Gastroesophageal sphincter (tissue), 4 donors: Measurements from ENCODE around the gene SHLD1. TPM values are rescaled to one million over a fixed set of nuclear protein-coding genes. Genes with fewer than 3 reads are reported as not detected.

Experiments
- ATAC-seq: fragments of 150-250 bp; one replicate; pipeline ENCODE4 v1.9.1; 2016; ENCODE audit warnings: mild to moderate bottlenecking, moderate library complexity
- H3K27ac ChIP-seq, 4 donors: fragments of 200-600 bp; sonication (generic) in 3 of 4; 1 replicate in 3 of 4; 2 replicates in 1 of 4; pipeline ENCODE4 v1.5.1; 2016 to 2019
- H3K27me3 ChIP-seq: fragments of 200-600 bp; sonication (generic); one replicate; pipeline ENCODE4 v1.5.1; 2019
- H3K36me3 ChIP-seq, 2 donors: fragments of 200-600 bp; sonication (generic); one replicate each; pipeline ENCODE4 v1.5.1; 2019; ENCODE audit warnings: control low read depth in 1 of 2
- H3K4me1 ChIP-seq, 3 donors: fragments of 200-600 bp; sonication (generic); 1 replicate in 2 of 3; 2 replicates in 1 of 3; pipeline ENCODE4 v1.5.1; 2016 to 2019; ENCODE audit warnings: control low read depth in 2 of 3
- H3K4me3 ChIP-seq, 2 donors: fragments of 200-600 bp; sonication (generic); one replicate each; pipeline ENCODE4 v1.5.1; 2019; ENCODE audit warnings: mild to moderate bottlenecking in 1 of 2, moderate library complexity in 1 of 2
- H3K9me3 ChIP-seq, 3 donors: fragments of 200-600 bp; sonication (generic); one replicate each; pipeline ENCODE4 v1.5.1; 2017 to 2019; ENCODE audit warnings: control low read depth in 2 of 3
- EP300 ChIP-seq: sonication (generic); formaldehyde crosslinking; IDR thresholded peaks from one replicate; pipeline ENCODE4 v1.6.1; 2017; ENCODE audit warnings: antibody characterized with exemption, mild to moderate bottlenecking
- POLR2A ChIP-seq, 2 donors: fragments of 450-650 bp; IDR thresholded peaks; one replicate each; pipeline ENCODE4 v1.6.1; 2017; ENCODE audit warnings: antibody characterized with exemption in 2 of 2, mild to moderate bottlenecking in 2 of 2, moderate library complexity in 1 of 2
- POLR2AphosphoS5 ChIP-seq: sonication (generic); formaldehyde crosslinking; IDR thresholded peaks from one replicate; pipeline ENCODE4 v1.6.1; 2017; ENCODE audit warnings: antibody characterized with exemption
- WGBS, 2 donors: methylation state at CpG; one replicate each; pipeline ENCODE4 v1.1.5; 2018; ENCODE audit warnings: low coverage in 1 of 2; 5-methylcytosine and 5-hydroxymethylcytosine counted together
- small RNA-seq, 4 donors: library from RNA; depleted of rRNA; stranded (forward); fragments of <200 nt; gene quantifications; one replicate each; pipeline ENCODE3, GENCODE V24; 2016
- total RNA-seq, 4 donors: library from RNA; depleted of rRNA; stranded (reverse); fragments of >200 nt; gene quantifications; one replicate each; pipeline ENCODE4 v1.1.0, GENCODE V29; 2016
- TF ChIP-seq, protein P1 (sequence below), 4 experiments: fragments of 200-600 bp in 2 of 4; fragments of 450-650 bp in 2 of 4; sonication (generic) in 1 of 4; IDR thresholded peaks; one replicate each; pipeline ENCODE4 v1.5.1; 2017 to 2019; ENCODE audit warnings: antibody characterized with exemption in 4 of 4, mild to moderate bottlenecking in 2 of 4, moderate library complexity in 2 of 4

Gene SHLD1
- total RNA-seq, 4 donors from 2014 or later: 0.93 to 3.3 (median 2.1) TPM

DNA sequence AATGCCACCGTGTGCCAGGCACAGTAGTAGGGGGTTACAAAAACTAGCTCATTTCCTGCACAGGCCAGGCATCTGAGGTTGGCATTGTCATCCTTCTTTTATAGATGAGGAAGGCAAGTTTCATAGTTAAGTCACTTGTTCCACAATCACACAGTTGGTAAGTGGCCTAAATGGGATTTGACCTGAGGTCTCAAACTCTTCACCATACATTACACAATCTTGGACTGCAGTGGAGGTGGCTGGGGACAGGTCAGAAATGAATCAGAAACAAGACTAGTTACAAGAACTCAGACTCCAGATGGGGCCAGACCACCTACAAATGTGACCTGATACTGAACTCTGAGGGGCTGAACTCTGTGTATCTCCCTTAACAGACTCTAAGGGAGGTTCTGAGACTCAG lies 150.7 kb downstream of the SHLD1 start:
- no peaks in the 10 kb centered on the region for H3K9me3 ChIP-seq
- no peaks in the 10 kb centered on the region for H3K36me3 ChIP-seq
- 50 to 73% methylated on average over 1 of the region's 1 CpG for WGBS, 2 donors
- H3K27ac ChIP-seq: no peak overlapping the region
- H3K27me3 ChIP-seq: peaks cover 6% of the 10 kb centered on the region
- H3K4me3 ChIP-seq: no peak overlapping the region
- no peaks in the 10 kb centered on the region for H3K4me1 ChIP-seq
- TF ChIP-seq EP300: no peak
- TF ChIP-seq POLR2A (IDR thresholded peaks at IDR 0.05): no peak
- TF ChIP-seq, protein P1, sequence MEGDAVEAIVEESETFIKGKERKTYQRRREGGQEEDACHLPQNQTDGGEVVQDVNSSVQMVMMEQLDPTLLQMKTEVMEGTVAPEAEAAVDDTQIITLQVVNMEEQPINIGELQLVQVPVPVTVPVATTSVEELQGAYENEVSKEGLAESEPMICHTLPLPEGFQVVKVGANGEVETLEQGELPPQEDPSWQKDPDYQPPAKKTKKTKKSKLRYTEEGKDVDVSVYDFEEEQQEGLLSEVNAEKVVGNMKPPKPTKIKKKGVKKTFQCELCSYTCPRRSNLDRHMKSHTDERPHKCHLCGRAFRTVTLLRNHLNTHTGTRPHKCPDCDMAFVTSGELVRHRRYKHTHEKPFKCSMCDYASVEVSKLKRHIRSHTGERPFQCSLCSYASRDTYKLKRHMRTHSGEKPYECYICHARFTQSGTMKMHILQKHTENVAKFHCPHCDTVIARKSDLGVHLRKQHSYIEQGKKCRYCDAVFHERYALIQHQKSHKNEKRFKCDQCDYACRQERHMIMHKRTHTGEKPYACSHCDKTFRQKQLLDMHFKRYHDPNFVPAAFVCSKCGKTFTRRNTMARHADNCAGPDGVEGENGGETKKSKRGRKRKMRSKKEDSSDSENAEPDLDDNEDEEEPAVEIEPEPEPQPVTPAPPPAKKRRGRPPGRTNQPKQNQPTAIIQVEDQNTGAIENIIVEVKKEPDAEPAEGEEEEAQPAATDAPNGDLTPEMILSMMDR (IDR thresholded peaks at IDR 0.05): no peak
- no peak for TF ChIP-seq POLR2AphosphoS5
- ATAC-seq: no peak

DNA sequence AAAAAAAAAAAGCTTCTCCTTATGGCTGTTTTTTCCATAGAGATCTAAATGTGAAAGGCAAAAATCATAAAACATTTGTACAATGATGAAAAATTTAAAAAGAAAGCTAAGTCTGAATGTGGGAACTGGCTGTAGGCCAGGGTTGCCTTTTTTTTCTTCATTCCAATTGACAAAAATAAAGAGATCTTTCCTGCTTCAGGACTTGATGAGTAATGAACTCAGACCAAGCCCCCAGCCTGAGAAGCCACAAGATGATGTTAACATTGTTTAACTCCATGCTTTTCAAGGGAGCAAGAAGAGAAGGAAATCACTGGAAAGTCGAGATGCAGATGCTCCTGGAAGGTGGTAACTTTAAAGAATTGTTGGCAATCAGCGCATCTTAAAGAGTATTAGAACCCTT lies 158.8 kb downstream of the SHLD1 start:
- H3K9me3 ChIP-seq: no peaks in the 10 kb centered on the region
- peaks cover 63% of the 10 kb centered on the region for H3K27me3 ChIP-seq
- no peaks in the 10 kb centered on the region for H3K36me3 ChIP-seq
- H3K4me1 ChIP-seq: peaks cover 0 to 11% (median 4%) of the 10 kb centered on the region in 3 donors
- WGBS, 2 donors: 65 to 78% methylated on average over 2 of the region's 2 CpGs
- no peak overlapping the region for H3K4me3 ChIP-seq
- H3K27ac ChIP-seq: no peak overlapping the region
- TF ChIP-seq, protein P1 (IDR thresholded peaks at IDR 0.05): no peak
- TF ChIP-seq POLR2A (IDR thresholded peaks at IDR 0.05): no peak
- TF ChIP-seq EP300: no peak
- no peak for TF ChIP-seq POLR2AphosphoS5
- ATAC-seq: no peak

DNA sequence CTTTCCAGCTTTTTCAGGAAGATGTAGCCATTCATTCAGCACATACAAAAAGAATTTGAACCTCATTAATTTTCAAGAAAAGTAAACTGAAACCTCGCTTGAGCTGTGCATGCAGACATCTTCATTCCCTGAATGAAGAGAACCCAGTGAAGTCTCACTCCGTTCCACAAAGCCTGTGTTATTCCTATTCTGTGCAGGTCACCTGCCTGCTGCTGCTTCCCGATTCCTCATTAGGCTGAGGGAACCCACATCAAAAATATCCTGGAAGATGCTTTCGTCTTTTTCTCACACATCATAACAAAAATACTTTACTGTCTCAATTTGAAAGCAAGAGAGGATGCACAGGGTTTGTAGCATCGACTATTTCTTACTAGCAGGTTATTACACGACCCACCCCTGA lies 160.0 kb downstream of the SHLD1 start:
- TF ChIP-seq, protein P1 (IDR thresholded peaks at IDR 0.05): no peak
- no peak for TF ChIP-seq POLR2AphosphoS5
- TF ChIP-seq POLR2A (IDR thresholded peaks at IDR 0.05): no peak
- no peak for TF ChIP-seq EP300
- Histone ChIP-seq H3K4me3 (no peak overlapping the region), H3K27me3 (peaks cover 73% of the 10 kb centered on the region), H3K36me3 (no peaks in the 10 kb centered on the region), H3K4me1 (peaks cover 0 to 11% (median 4%) of the 10 kb centered on the region in 3 donors), H3K9me3 (no peaks in the 10 kb centered on the region), H3K27ac (no peak overlapping the region)
- ATAC-seq: no peak
- WGBS, 2 donors: 46 to 60% methylated on average over 6 of the region's 6 CpGs

DNA sequence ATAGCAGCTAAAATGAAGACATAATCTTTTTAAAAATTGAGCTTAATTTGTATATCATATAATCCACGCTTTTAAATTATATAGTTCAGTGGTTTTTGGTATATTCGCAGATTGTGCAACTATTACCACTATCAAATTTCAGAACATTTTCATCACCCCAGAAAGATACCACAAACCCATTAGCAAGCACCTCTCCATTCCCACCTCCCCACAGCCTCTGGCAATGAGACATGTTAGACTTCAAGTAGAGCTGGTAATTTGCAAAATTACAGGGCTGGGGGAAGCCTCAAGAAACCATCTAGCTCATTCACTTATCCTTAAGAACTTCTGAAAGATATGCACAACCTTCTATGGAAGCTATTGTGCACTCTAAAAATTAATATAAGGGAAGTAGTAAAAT lies 163.0 kb downstream of the SHLD1 start:
- H3K27ac ChIP-seq: no peak overlapping the region
- no peaks in the 10 kb centered on the region for H3K9me3 ChIP-seq
- H3K4me3 ChIP-seq: no peak overlapping the region
- no peaks in the 10 kb centered on the region for H3K36me3 ChIP-seq
- ATAC-seq: no peak
- 86 to 100% methylated on average over 2 of the region's 2 CpGs for WGBS, 2 donors
- TF ChIP-seq EP300 (no peak), POLR2AphosphoS5 (no peak), POLR2A (IDR thresholded peaks at IDR 0.05) (no peak)
- TF ChIP-seq, protein P1 (IDR thresholded peaks at IDR 0.05): no peak
- H3K4me1 ChIP-seq: peaks cover 0 to 11% (median 4%) of the 10 kb centered on the region in 3 donors
- peaks cover 53% of the 10 kb centered on the region for H3K27me3 ChIP-seq

Small RNAs within 50 kb of the gene (small RNA-seq; reads per million reads assigned to genes)
- gene RNU1-55P: 0 reads per million in 4 donors

Other genes with a start within 250 kb of the SHLD1 start
- gene GPCPD1, start 139.4 kb upstream of the SHLD1 start, total RNA-seq: 10 to 100 TPM; 17.7 to 34.1 (median 24.7) TPM
- 1 to 10 TPM in 3 of 4 donors, under 1 TPM in 1; 0.89 to 1.6 (median 1.2) TPM for gene CHGB, start 161.1 kb downstream of the SHLD1 start, total RNA-seq
- gene TRMT6, start 200.1 kb downstream of the SHLD1 start, total RNA-seq: 10 to 100 TPM in 3 of 4 donors, 1 to 10 TPM in 1; 9.5 to 13.6 (median 12.5) TPM
- gene MCM8, start 200.3 kb downstream of the SHLD1 start, total RNA-seq: 1 to 10 TPM; 4.6 to 7.4 (median 6.0) TPM